ENCODE data around the gene TEF. TPM values are rescaled to one million over a fixed set of nuclear protein-coding genes. Genes with fewer than 3 reads are reported as not detected.

TEF gene
- total and polyA plus RNA-seq, 4 donors, result 5.7 to 16.2 (median 10.2) TPM

- H3K9me3 ChIP-seq (ENCODE audit: control insufficient read depth in 4 of 4, low read length in 3 of 4), result no peaks in the 10 kb centered on the region
- H3K36me3 ChIP-seq (ENCODE audit: control insufficient read depth in 4 of 4, insufficient read depth in 3 of 4, low read depth in 1 of 4, low read length in 3 of 4), result peaks cover 8 to 45% (median 19%) of the 10 kb centered on the region in 4 donors
- H3K27me3 ChIP-seq (ENCODE audit: control insufficient read depth in 4 of 4, insufficient read depth in 4 of 4, low read length in 3 of 4), result no peaks in the 10 kb centered on the region
- TF ChIP-seq RXRA (IDR thresholded peaks at IDR 0.05) (no peak), ZBTB33 (IDR thresholded peaks at IDR 0.05) (no peak), JUND (IDR thresholded peaks at IDR 0.05) (no peak), HNF4G (IDR thresholded peaks at IDR 0.05) (no peak), ATF3 (IDR thresholded peaks at IDR 0.05) (no peak), FOXA1 (IDR thresholded peaks at IDR 0.05) (no peak), CTCF (IDR thresholded peaks at IDR 0.05; ENCODE audit: low read depth, low read length, missing input control) (no peak), FOXA2 (IDR thresholded peaks at IDR 0.05) (no peak)
- DNase-seq (ENCODE audit: low spot score), result no peak
- whole genome bisulfite sequencing, result 97% methylated on average over 11 of the region's 11 CpGs
- H3K4me1 ChIP-seq (ENCODE audit: control insufficient read depth in 4 of 4, insufficient read depth in 4 of 4, low read length in 3 of 4), result peaks cover 3 to 29% (median 20%) of the 10 kb centered on the region in 4 donors
- no peak overlapping the region for H3K27ac ChIP-seq (ENCODE audit: low read depth in 1 of 2, low read length in 2 of 2)
- no peak overlapping the region for H3K9ac ChIP-seq (ENCODE audit: low read depth in 1 of 2, low read length in 2 of 2)
- no peak overlapping the region for H3K4me3 ChIP-seq (ENCODE audit: low read depth in 1 of 3, low read length in 3 of 3)
Observed at GRCh38 chr22:41334951-41335635, 46.6 kb upstream of the TEF start.

GRCh38 chr22:41338614-41339212, 43.0 kb upstream of the TEF start:
- Histone ChIP-seq H3K4me1 (ENCODE audit: control insufficient read depth in 4 of 4, insufficient read depth in 4 of 4, low read length in 3 of 4) (peaks cover 8 to 44% (median 32%) of the 10 kb centered on the region in 4 donors), H3K4me3 (ENCODE audit: low read depth in 1 of 3, low read length in 3 of 3) (no peak overlapping the region), H3K9me3 (ENCODE audit: control insufficient read depth in 4 of 4, low read length in 3 of 4) (no peaks in the 10 kb centered on the region), H3K27me3 (ENCODE audit: control insufficient read depth in 4 of 4, insufficient read depth in 4 of 4, low read length in 3 of 4) (no peaks in the 10 kb centered on the region), H3K36me3 (ENCODE audit: control insufficient read depth in 4 of 4, insufficient read depth in 3 of 4, low read depth in 1 of 4, low read length in 3 of 4) (peaks cover 2 to 41% (median 11%) of the 10 kb centered on the region in 4 donors), H3K9ac (ENCODE audit: low read depth in 1 of 2, low read length in 2 of 2) (no peak overlapping the region), H3K27ac (ENCODE audit: low read depth in 1 of 2, low read length in 2 of 2) (no peak overlapping the region)
- WGBS, result 95% methylated on average over 14 of the region's 14 CpGs
- DNase-seq (ENCODE audit: low spot score), result no peak
- no peak for TF ChIP-seq RAD21 (IDR thresholded peaks at IDR 0.05)
- no peak for TF ChIP-seq ATF3 (IDR thresholded peaks at IDR 0.05)
- TF ChIP-seq NR2F2 (IDR thresholded peaks at IDR 0.05), result no peak
- no peak for TF ChIP-seq SP1 (IDR thresholded peaks at IDR 0.05)
- TF ChIP-seq YY1 (IDR thresholded peaks at IDR 0.05), result no peak
- no peak for TF ChIP-seq MAX (IDR thresholded peaks at IDR 0.05)
- no peak for TF ChIP-seq JUND (IDR thresholded peaks at IDR 0.05)
- no peak for TF ChIP-seq HNF4A (conservative IDR thresholded peaks at IDR 0.05)
- no peak for TF ChIP-seq HNF4G (IDR thresholded peaks at IDR 0.05)
- TF ChIP-seq REST (IDR thresholded peaks at IDR 0.05), result no peak
- no peak for TF ChIP-seq TAF1 (conservative IDR thresholded peaks at IDR 0.05)
- TF ChIP-seq ZBTB33 (IDR thresholded peaks at IDR 0.05), result no peak
- TF ChIP-seq CTCF (IDR thresholded peaks at IDR 0.05; ENCODE audit: low read depth, low read length, missing input control), result no peak
- no peak for TF ChIP-seq EGR1 (IDR thresholded peaks at IDR 0.05; ENCODE audit: low read depth in 2 of 2)
- TF ChIP-seq RXRA (IDR thresholded peaks at IDR 0.05), result no peak
- no peak for TF ChIP-seq FOXA2 (IDR thresholded peaks at IDR 0.05)
- no peak for TF ChIP-seq FOXA1 (IDR thresholded peaks at IDR 0.05)
